Activated gamma-delta T cell (primary cell): ENCODE results near the gene HEPACAM.

ENCODE experiments used
- DNase-seq: peaks from one replicate; lab custom pipeline; 2025; lab: John Stamatoyannopoulos, UW

HEPACAM gene

GRCh38 chr11:124899383-124900145 is 36.3 kb downstream of the HEPACAM start:
- no peak for DNase-seq

- DNase-seq: no peak
These were observed 37.1 kb downstream of the HEPACAM start for GRCh38 chr11:124898711-124899110.

- DNase-seq: no peak
These were observed 37.6 kb downstream of the HEPACAM start for GRCh38 chr11:124898263-124898680.

GRCh38 chr11:124897674-124898262 is 38.1 kb downstream of the HEPACAM start, which contains the start of gene ROBO4:
Gene ROBO4, minus strand, starts transcription at chr11:124897865. Its CDS starts 70 bp downstream, at chr11:124897795.
- no peak for DNase-seq

GRCh38 chr11:124896821-124897391 is 38.9 kb downstream of the HEPACAM start:
- no peak for DNase-seq

- DNase-seq: no peak
These were observed 39.6 kb downstream of the HEPACAM start for GRCh38 chr11:124896071-124896750.

- no peak for DNase-seq
These were observed 40.3 kb downstream of the HEPACAM start for GRCh38 chr11:124895471-124895971.

GRCh38 chr11:124894606-124895430 is 41.0 kb downstream of the HEPACAM start:
- DNase-seq: no peak

GRCh38 chr11:124893781-124894401 is 42.0 kb downstream of the HEPACAM start:
- DNase-seq: no peak

- no peak for DNase-seq
These were observed 42.9 kb downstream of the HEPACAM start for GRCh38 chr11:124892750-124893454.

GRCh38 chr11:124892146-124892545 is 43.7 kb downstream of the HEPACAM start:
- no peak for DNase-seq

- DNase-seq: no peak
These were observed 44.4 kb downstream of the HEPACAM start for GRCh38 chr11:124891373-124891861.

GRCh38 chr11:124890683-124891372 is 45.0 kb downstream of the HEPACAM start:
- no peak for DNase-seq

- DNase-seq: no peak
These were observed 45.7 kb downstream of the HEPACAM start for GRCh38 chr11:124890151-124890550.

- DNase-seq: no peak
These were observed 46.4 kb downstream of the HEPACAM start for GRCh38 chr11:124889191-124890091.

GRCh38 chr11:124887667-124888013 is 48.2 kb downstream of the HEPACAM start:
- DNase-seq: no peak

- DNase-seq: no peak
These were observed 48.7 kb downstream of the HEPACAM start for GRCh38 chr11:124886978-124887666.

- no peak for DNase-seq
These were observed 49.4 kb downstream of the HEPACAM start for GRCh38 chr11:124886476-124886875.
